Right ventricle myocardium inferior (tissue), 1 donor: ENCODE data around the gene RBL2. TPM values are rescaled to one million over a fixed set of nuclear protein-coding genes. Genes with fewer than 3 reads are reported as not detected.
"Not testable (repeated sequence)": the region's sequence is repeated elsewhere in the genome, so short reads cannot be mapped to it uniquely, and the experiment has no call there.

Experiments used
- ATAC-seq: fragments of 200-7000 bp; cut with Tn5 transposase; one replicate; pipeline ENCODE4 v1.9.1; 2020; ENCODE audit warnings: mild to moderate bottlenecking, moderate library complexity
- DNase-seq: peaks from one replicate; pipeline ENCODE4 v3.0.0; 2021; ENCODE audit errors: missing footprints
- intact Hi-C: fragments of 100-400 bp; cut with DNase I; formaldehyde crosslinking; loops from one replicate; pipeline ENCODE4 v1.11.0; 2022
- total RNA-seq: library from RNA; stranded (reverse); fragmentation: NEBNext Ultra II Directional; extraction: Animal tissue kit (Norgen Biotek cat#: 25700); gene quantifications from one replicate; pipeline ENCODE4 v1.2.1, GENCODE V29; 2021
- donor health status: DM: no; HTN: yes; CAD: no; lungs with severe emphysema.

The RBL2 gene
- total RNA-seq, 1 donor from 2014 or later = 34.0 TPM

DNA sequence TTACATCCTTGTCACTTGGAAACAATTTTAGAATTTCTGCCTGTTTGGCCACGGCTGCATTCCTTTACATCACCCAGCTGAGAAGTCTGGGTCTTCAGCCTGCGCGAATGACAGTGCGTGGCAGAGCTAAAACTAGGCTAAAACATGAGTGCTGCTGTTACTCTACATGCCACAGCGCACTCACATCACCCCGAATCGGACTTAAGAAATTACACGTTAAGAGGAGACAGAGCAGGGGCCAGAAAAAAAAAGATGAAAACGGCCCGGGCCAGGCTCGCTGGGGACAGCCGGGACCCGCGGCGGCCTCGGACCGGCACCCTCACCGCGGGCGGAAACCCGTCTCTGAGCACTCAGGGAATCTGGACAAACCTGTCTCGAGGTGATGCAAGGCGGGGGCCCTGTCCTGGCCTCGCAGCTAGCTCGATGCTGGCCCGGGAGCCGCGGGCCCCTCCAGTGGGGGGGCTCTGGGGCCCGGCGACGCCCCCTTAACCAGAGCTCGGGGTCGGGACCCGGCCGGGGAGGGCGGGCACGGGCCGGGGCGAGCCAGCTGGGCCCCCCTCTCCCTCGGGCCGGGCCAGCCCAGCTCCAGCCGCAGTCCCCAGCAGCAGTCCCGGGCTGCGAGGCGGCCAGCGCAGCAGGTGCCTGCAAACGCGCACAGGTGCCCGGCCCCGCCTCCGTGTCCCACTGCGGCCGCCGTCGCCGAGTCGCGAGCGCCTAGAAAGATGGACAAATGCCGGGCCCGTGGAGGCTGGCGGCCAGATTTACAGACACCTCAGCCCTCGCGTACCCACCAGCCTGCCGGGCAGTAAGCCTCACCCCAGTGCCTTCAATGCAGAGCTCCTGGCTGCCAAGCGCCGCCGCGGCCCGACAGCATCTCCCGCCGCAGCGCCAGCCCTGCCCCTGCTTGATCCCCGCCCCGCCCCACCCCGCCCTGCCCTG is 68.3 kb downstream of the RBL2 start, which contains the start of gene AKTIP:
Gene AKTIP (minus strand): TSS at position 879 of the 939 bp plus-strand sequence. CDS start 2,950 bp downstream, outside the sequence.
- intact Hi-C loops = loop anchor here (2.0 kb wide), 1 partner anchor 68 kb away; the partner anchor contains the start of gene RBL2
- peak; percentile 73 for DNase-seq
- peak; percentile 17 for ATAC-seq

DNA sequence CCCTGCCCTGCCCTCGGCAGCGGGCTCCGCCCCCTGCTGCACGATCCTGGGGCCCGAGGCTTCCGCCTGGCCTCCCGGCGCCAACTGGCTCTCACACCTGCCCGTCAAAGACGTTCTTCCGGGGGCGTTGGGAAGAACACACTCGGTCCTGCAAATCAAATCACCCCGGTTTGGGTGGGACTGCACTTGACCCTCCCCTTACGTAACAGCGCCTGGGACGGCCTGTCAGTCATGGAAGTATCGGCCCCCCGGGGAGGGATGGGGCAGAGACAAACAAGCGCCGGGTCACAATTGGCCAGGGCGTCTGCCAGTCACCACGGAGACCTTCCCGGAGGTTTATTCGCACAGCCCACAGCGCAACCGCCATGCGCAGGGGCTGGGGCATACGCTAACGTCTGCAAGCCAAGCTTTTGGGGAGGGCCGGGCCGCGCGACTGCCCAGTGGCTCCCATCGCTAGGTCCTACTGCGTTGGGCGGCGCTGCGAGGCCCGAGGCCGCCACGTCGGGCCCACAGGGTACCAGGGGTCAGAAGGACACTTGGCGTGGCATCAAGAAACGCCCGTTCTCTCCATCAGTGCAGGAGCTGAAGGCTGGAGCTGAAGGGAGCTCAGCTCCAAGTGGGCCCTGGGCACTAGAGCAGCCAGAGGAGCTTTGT is 69.1 kb downstream of the RBL2 start:
- DNase-seq (peak; percentile 100), ATAC-seq (peak; percentile 94)
- intact Hi-C loops = loop anchor here (2.0 kb wide), 1 partner anchor 69 kb away; the partner anchor contains the start of gene RBL2

DNA sequence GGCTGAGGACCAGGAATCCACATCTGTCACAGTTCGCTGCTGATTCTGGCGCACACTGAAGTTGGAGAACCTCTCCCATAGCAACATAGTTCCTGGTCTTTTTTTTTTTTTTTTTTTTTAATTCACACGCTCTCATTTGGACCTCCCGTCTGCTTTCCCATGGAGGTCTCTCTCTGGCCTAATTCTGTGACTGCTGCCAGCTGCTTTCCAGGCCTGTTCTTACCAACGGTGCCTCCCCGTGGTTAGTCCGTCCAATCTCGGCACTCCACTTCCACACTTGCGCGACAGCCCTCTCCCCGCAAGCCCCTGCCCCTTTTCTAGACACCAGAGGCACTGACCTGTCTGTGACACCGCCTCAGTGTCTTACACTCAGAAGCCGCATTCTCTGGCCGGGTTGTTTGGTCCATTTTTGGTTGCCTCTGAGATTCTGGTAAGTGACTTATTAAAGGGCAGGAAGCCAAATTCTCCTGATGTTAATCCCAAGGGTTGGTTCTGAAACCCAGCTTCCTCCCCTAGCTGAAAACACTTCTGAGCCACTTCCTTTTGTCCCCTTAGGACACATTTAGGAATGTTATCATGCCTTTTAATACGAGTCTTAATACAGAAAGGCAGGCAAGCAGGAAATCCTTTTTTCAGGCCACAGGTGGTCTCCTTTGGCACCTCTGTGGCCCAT is 69.9 kb downstream of the RBL2 start:
- peak; percentile 4 for ATAC-seq
- DNase-seq = peak; percentile 71
- intact Hi-C loops = loop anchor here (2.0 kb wide), 1 partner anchor 69 kb away; the partner anchor contains the start of gene RBL2

DNA sequence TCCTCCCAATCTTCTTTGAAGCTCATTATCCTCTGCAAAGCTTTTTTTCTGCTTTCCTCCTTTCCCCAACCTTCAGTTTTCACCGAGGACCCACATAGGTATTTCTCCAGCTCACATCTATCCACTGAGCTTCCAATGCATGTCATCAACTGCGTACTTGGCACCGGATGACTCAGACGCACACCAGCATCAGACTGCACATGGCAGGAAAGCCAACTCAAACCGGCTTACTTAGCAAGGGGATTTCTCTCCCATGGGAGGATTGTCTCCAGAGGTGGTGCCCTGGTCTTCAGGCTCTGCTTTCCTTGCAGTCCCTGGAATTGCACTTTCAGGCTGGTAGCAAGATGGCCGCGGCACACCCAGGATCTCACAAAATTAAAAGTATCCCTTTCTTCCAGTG is 70.4 kb downstream of the RBL2 start:
- ATAC-seq = no peak
- intact Hi-C loops = no loop called here
- no peak for DNase-seq

DNA sequence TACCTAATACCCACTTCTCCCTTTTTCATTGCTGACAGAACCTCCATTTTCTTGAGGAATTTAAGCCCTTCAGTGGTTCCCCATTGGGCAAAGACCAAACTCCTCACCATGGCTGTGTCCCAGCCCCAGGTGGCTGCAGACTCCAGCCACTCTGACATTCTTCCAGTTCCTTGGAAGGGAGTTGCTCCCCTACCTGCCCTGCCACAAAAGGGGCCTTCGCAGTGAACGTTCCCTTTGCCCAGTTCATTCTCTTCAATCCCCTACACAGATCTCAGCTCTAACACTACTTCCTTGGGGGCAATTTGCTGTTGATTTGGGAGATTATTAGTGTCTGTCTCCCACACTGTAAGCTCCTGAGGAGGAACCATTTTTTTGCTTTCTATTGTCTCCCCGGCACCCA is 72.0 kb downstream of the RBL2 start:
- no peak for DNase-seq
- ATAC-seq = no peak
- intact Hi-C loops = no loop called here

DNA sequence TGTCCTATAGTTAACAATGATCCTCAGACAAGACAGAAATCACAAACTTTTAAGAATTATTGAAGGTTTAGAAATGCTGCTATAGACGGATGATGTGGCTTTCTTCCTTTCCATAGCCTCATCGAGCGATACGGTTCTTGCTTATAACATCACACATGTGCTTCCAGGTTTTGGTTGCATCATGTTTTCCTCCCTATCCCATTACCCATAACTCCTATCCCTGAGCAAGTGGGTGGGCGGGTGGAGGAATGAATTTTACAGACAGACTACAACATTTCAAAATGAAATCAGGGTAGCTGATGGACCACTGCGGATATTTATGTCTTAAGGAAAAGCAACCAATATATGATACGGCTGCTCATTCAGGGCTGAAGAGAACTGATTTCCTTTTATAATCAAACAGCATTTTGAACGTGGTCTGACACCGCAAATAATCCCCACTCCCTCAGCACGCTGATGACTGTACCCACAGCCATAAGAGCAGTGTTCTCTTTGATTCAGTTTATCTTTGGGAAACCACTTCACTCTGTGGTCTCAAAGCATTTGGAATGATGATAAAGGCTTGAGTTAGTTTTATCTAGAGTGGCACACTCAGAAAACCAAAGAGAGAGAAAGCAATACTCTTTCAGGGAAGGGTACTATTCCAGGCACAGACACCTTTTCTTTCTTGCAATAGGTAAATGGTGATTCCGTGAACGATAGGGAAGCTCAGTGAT is 73.4 kb downstream of the RBL2 start:
- ATAC-seq = no peak
- intact Hi-C loops = no loop called here

DNA sequence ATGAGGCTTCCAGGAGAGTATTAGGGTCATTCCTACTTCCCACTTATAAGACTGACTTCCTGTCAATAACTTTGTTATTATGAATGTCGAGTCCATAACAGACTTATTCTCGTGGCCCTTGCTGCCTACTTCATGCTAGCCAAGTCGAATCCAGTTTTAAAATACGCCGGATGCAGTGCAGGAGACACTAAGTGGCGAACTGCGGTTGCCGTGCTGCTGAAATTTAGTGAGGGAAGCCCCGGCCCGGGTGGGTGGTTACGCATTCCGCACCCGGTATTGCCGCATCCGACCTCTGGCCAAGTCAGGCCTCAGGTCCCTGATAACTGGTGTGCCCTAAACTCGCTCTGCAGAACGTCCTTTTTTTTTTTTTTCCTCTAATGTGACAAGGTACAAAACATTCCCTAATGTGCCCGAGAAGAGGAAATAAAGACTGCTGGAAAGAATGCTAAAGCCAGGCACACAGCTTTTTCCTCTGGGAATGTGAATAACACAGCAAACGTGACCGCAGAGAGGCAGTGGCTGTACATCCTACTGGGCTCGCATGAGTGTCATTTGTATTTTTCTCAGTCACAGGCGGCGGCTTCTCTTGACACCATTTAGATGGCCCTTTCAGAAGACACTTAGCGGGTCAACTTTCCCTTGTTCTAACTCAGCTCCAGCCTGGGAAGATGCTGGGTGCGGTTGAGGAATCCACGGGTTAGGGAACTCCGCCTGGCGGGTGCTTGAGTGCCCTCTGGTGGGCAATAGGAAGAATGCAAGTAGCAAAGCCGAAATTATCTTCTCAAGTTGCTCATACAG is 75.8 kb downstream of the RBL2 start:
- DNase-seq (peak; percentile 90), ATAC-seq (peak; percentile 81)
- intact Hi-C loops = loop anchor here (1.0 kb wide), 1 partner anchor 75 kb away; no protein-coding TSS in a partner anchor

More for the DNA sequence above, 73.4 kb downstream of the RBL2 start:
- DNase-seq = no peak

DNA sequence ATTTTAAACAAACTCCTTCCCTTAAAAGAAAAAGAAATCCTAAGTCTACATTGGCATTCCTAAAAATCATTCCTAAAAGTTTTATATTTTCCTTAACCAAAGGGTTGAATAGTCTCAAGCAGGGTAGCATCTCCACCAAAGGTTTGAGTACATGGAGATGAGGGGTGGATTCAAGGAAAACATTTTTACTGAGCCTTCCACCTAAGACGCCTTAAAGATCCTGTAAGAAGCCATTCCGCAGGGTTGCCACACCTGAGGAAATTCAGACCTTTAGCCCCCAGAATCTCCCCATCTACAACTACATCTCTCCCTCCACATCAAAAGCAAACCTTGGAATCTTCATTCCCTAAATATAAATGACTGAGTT is 76.4 kb downstream of the RBL2 start:
- no peak for ATAC-seq
- DNase-seq = no peak
- intact Hi-C loops = loop anchor here (1.0 kb wide), 1 partner anchor 75 kb away; no protein-coding TSS in a partner anchor

DNA sequence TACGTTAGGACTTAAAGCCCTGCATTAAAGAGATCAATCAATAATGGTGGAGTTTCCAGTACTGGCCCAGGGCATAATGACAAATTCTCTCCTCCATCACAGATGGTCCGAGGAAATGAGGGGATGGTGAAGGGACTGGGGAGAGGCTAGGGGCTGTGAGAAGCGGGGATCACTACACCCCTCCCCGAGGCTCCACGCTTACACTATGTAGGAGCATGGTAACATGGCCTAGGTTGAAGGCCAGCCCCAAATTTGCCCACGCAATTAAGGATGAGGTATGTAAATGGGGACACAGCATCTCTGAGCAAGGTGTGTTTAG is 76.8 kb downstream of the RBL2 start:
- ATAC-seq (no peak), DNase-seq (no peak)
- intact Hi-C loops = no loop called here

DNA sequence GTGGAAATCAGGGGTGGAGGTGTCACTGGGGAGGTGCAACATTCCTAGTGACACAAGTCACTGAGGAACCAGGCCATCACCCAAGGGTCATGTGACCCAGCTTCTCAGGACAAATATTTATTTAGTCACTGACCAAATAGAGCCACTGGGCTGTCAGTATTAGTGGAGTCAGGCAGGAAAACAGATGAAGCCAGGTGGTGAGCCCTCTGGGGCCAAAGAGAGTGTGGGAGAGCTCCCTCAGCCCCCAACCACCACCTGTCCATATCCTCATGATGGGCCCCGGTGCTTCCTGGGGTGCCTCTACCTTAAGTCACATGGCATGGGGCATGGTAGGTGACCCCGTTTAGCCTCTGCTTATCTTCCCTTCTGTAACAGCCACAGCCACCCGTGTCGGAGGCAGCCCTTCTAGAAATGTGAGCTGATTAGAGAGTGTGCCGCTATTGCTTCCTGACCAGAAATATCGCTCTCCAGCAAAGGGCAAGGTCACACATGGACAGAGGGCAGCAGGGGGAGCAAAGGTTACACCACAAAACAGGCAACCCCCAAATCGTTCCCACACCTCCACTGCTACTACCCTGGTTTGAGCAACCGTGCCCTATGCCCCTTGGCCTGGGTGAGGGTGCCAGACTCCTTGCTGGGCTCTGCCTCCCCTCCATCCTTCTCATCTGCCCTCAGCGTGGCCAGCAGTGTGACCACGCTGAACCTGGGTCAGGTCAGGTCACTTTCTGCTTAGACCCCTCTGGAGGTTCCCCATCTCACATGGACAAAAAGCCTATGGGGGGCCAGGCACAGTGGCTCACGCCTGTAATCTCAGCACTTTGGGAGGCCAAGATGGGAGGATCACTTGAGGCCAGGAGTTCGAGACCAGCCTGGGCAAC is 77.4 kb downstream of the RBL2 start:
- no peak for DNase-seq
- intact Hi-C loops = no loop called here

DNA sequence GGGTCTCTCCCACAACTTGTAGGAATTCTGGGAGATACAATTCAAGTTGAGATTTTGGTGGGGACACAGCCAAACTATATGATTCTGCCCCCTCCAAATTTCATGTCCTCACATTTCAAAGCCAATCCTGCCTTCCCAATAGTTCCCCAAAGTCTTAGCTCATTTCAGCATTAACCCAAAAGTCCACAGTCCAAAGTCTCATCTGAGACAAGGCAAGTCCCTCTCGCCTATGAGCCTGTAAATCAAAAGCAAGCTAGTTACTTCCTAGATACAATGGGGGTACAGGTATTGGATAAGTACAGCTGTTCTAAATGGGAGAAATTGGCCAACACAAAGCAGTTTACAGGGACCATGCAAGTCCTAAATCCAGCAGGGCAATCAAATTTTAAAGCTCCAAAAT is 78.5 kb downstream of the RBL2 start:
- DNase-seq, intact Hi-C loops, ATAC-seq: not testable (repeated sequence)

More for the DNA sequence above, 77.4 kb downstream of the RBL2 start:
- peak; percentile 22 for ATAC-seq

DNA sequence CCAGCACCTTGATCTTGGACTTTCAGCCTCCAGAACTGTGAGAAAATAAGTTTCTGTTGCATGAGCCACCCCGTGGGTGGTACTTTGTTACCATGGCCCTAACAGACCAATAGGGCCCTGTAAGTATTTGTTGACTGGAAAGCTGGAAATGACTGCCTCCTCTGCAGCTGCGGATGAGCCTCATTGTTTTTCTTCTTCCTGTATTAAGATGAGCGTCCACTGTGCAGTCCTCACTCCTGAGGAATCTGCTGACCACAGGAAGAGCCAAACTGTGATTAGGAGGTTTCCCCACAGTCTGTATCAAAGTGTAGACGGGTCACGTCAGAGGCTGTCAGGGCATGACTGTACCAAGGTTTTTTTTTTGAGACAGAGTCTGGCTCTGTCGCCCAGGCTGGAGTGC is 81.0 kb downstream of the RBL2 start:
- intact Hi-C loops = no loop called here
- DNase-seq = no peak
- ATAC-seq = no peak

DNA sequence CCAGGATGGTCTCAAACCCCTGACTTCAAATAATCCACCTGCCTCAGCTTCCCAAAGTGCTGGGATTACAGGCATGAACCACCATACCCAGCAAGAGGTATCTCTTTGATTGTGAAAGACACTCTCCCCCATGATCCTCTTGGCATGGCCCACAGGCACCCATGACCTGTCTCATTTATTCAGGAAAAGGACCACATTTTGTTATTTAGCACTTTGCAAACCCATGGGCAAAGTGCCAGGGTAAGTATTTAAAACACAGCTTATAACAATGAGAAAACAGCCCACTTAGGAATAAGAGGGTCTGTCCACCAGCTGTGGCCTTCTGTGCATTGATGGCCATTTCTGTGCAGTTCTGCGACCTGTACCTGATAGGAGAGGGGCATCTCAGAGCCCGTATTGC is 81.5 kb downstream of the RBL2 start:
- intact Hi-C loops = no loop called here
- no peak for ATAC-seq
- DNase-seq = no peak

DNA sequence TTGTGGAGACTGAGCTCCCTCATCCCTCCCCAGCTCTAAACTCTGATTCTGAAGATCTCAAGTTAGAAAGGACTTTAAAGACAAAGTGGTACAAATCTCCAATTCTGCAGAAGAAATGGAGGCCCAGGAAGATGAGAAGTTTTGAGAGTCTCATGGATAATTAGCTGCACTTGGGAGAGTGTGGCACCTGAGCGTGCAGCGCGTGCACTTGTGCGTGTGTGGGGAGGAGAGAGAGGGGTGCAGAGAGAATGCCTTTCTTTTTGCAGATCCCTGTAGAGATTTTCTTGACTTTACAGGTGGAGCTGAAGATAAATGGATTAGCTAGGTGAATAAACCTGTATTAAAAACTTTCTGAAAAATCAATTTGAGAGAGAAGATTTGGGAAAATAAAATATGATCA is 83.6 kb downstream of the RBL2 start:
- ATAC-seq = no peak
- no peak for DNase-seq

DNA sequence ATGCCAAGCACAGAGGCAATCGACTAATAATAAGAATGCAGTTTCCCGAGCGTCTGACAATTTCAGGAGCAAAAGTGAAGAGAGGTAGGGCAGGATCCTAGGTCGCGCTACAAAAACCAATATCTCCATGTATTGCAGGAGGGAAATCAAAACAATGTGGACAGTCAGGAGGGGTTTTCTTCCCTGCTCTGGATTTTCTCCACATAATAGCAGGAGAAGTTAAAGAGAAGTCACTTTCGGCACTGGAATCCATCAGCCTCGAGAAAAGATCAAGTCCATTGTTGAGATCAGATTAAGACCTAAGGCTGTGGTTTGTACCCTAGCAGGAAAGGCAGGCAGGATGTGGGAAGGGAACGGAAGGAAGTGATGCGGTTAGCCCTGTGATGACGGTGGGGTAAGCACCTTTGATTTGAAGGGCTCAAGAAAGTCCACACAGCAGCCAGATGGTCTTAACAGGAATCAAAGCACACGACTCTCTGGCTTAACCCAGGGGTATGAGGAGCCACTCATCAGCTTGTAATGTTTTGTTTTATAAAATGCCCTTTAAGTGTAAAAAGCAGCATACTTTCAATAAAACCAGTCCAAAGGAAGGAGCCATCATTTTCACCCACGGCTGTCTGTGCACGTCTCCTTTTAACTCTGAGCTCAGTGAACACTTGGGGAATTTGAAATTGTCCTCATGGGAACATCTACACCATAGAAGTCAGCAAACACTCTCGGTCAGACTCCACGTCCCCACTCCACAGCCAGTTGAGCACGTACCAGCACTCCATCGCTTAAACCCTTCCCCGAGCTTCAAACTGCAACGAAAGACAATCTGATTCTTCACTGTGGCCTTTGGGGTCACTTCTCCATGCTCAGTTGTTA is 84.5 kb downstream of the RBL2 start:
- DNase-seq = no peak
- ATAC-seq = peak; percentile 46
- intact Hi-C loops = no loop called here

More for the DNA sequence above, 83.6 kb downstream of the RBL2 start:
- intact Hi-C loops = no loop called here
